Effector memory CD8-positive, alpha-beta T cell (primary cell): ENCODE measurements around the gene NDUFS5.
"Not testable (repeated sequence)": the region's sequence is repeated elsewhere in the genome, so short reads cannot be mapped to it uniquely, and the experiment has no call there.

Experiments used
- ATAC-seq: fragments of 150-1000 bp; cut with Tn5 transposase; replicated peaks from 2 replicates; pipeline ENCODE4 v1.10.0; 2021; ENCODE audit warnings: mild to moderate bottlenecking, moderate library complexity
- DNase-seq, 3 experiments: peaks; one replicate each; pipeline ENCODE4 v3.0.0; 2021
- H3K27ac Mint-ChIP-seq, 2 donors: one replicate each; pipeline ENCODE4 v1.8.0; 2022; ENCODE audit warnings: mild to moderate bottlenecking in 2 of 2, mixed read lengths in 2 of 2, moderate library complexity in 2 of 2
- H3K27me3 Mint-ChIP-seq, 2 donors: one replicate each; pipeline ENCODE4 v1.8.0; 2022; ENCODE audit warnings: mixed read lengths in 2 of 2
- H3K36me3 Mint-ChIP-seq: one replicate; pipeline ENCODE4 v1.8.0; 2022; ENCODE audit warnings: mild to moderate bottlenecking, moderate library complexity, mixed read lengths; ENCODE audit not compliant: insufficient read depth
- H3K4me1 Mint-ChIP-seq, 2 donors: one replicate each; pipeline ENCODE4 v1.8.0; 2022; ENCODE audit warnings: low read depth in 2 of 2, mixed read lengths in 2 of 2
- H3K4me3 Mint-ChIP-seq, 2 donors: one replicate each; pipeline ENCODE4 v1.8.0; 2022; ENCODE audit warnings: mild to moderate bottlenecking in 2 of 2, mixed read lengths in 2 of 2, moderate library complexity in 2 of 2
- H3K9me3 Mint-ChIP-seq, 2 donors: one replicate each; pipeline ENCODE4 v1.8.0; 2022; ENCODE audit warnings: mixed read lengths in 2 of 2
- total RNA-seq, 9 experiments: gene quantifications; one replicate each; lab custom pipeline; 2026; lab: John Stamatoyannopoulos, UW

The NDUFS5 gene
- 36.2 to 102 (median 79.2) reads per million in 9 experiments for total RNA-seq

- Mint-ChIP-seq H3K27me3 (peaks cover 0 to 9% of the 10 kb centered on the region in 2 donors), H3K9me3 (no peaks in the 10 kb centered on the region), H3K4me1 (peaks cover 14 to 30% of the 10 kb centered on the region in 2 donors), H3K27ac (peak within 1 kb of the TSS; percentile 88 to 95), H3K4me3 (peak within 1 kb of the TSS; percentile 88 to 96), H3K36me3 (peaks cover 51% of the 10 kb centered on the region)
- peak; percentile 88 for ATAC-seq
- DNase-seq: peak; percentile 67 to 74 (median 69)
These were observed at the start of gene NDUFS5 for GRCh38 chr1:39026051-39026865. Gene NDUFS5, plus strand, starts transcription at chr1:39026350. Its CDS starts 2,375 bp downstream, at chr1:39028725.

GRCh38 chr1:38977399-38978244, 48.5 kb upstream of the NDUFS5 start:
- peak; percentile 81 for ATAC-seq
- not testable (repeated sequence) for H3K4me1 Mint-ChIP-seq, H3K27me3 Mint-ChIP-seq, H3K9me3 Mint-ChIP-seq, H3K36me3 Mint-ChIP-seq
- DNase-seq: peak; percentile 53 to 54 (median 54)
- H3K27ac Mint-ChIP-seq: peak overlapping the region in 1 of 2 donors; percentile 55
- H3K4me3 Mint-ChIP-seq: peak overlapping the region; percentile 46 to 47

GRCh38 chr1:38978245-38978542, 48.0 kb upstream of the NDUFS5 start:
- H3K27me3 Mint-ChIP-seq, H3K9me3 Mint-ChIP-seq, H3K36me3 Mint-ChIP-seq, ATAC-seq, H3K27ac Mint-ChIP-seq, H3K4me1 Mint-ChIP-seq: not testable (repeated sequence)
- DNase-seq: peak in 1 of 3 experiments; percentile 10
- peak overlapping the region in 1 of 2 donors; percentile 46 for H3K4me3 Mint-ChIP-seq

DNA sequence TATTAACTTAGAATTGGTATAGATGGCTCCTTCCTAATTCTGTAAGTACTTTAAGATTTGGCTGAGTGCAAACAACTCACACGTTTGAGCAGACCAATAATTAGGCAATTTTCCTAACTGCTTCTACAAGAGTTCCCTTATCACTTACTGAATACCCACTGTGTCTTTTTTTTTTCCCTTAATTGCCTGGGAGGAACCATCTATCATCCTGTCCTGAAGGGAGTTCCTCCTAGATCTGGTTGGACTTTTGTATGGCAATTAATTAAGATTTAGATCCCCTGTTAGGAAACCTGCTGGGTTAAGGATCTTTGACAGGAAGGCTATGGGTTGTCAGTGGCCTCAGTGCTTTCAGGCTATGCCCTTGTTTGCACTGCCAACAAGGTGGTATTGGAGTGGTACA, 46.8 kb upstream of the NDUFS5 start:
- H3K4me3 Mint-ChIP-seq, ATAC-seq, H3K9me3 Mint-ChIP-seq, H3K27me3 Mint-ChIP-seq, DNase-seq, H3K36me3 Mint-ChIP-seq, H3K27ac Mint-ChIP-seq, H3K4me1 Mint-ChIP-seq: not testable (repeated sequence)

- no peak for ATAC-seq
- DNase-seq: no peak
- Mint-ChIP-seq H3K36me3 (peaks cover 38% of the 10 kb centered on the region), H3K4me3 (peak overlapping the region; percentile 75 to 80), H3K27me3 (peaks cover 12 to 17% of the 10 kb centered on the region in 2 donors), H3K27ac (peak overlapping the region; percentile 89 to 94), H3K4me1 (peaks cover 21 to 28% of the 10 kb centered on the region in 2 donors), H3K9me3 (no peaks in the 10 kb centered on the region)
These were observed 36.2 kb upstream of the NDUFS5 start for GRCh38 chr1:38989979-38990378.

DNA sequence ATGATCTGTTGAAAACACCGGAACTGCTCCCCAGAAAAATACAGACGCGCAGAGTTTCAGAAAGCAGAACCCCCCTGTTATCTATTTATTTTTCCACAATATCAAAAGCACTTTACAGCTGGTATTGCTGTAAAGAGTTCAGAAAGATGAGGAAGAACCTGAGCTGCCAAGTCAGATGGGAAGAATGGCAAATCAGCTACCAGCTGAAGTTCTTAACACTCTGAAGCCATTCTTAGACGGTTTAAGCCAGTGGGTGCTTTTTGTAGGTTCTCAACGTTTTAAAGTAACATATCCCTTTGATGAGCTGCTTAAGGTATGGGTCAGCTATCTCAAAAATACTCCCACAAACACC, 35.8 kb upstream of the NDUFS5 start:
- no peak for DNase-seq
- ATAC-seq: peak; percentile 3
- H3K36me3 Mint-ChIP-seq: peaks cover 42% of the 10 kb centered on the region
- H3K9me3 Mint-ChIP-seq: no peaks in the 10 kb centered on the region
- peak overlapping the region; percentile 75 to 80 for H3K4me3 Mint-ChIP-seq
- H3K27me3 Mint-ChIP-seq: peaks cover 11 to 14% of the 10 kb centered on the region in 2 donors
- peaks cover 24 to 32% of the 10 kb centered on the region in 2 donors for H3K4me1 Mint-ChIP-seq
- peak overlapping the region; percentile 89 to 94 for H3K27ac Mint-ChIP-seq

DNA sequence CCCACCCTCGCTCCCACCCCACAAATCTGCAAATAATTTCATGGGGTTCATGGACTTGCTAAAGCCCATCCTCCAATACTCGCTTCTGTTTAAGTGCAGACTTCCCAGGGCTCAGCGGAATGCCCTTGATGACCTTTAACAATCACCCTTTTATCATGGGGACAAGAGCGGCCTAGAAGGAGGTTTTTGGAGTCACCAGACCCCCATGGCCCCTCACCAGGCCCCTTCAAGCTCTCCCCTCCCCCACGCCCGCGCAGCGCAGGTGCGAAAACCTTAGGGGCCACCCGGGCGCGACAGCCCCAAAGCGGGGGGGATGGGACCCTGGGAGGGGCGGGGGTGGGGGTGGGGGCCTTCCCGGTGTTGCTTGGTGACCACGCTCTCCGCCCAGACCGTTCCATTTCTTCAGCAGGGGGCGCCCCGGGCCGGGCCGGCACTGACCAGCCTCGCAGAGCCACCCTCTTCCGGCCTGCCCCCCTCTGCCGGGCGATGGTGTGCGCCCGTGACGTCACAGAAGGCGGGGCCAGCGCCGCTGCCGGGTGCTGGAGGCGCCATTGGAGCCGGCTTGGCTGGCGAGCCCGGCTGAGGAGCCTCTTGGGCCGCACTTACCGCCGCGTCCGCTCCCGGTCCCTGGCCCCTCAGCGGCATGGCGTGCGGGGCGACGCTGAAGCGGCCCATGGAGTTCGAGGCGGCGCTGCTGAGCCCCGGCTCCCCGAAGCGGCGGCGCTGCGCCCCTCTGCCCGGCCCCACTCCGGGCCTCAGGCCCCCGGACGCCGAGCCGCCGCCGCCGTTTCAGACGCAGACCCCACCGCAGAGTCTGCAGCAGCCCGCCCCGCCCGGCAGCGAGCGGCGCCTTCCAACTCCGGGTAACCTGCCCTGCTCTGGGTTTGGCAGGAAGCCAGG, 35.2 kb upstream of the NDUFS5 start, which contains the start of gene AKIRIN1:
TSS of gene AKIRIN1 (plus strand) at position 539 of the 900 bp plus-strand sequence. CDS start at position 644, 105 bp downstream.
- peak; percentile 93 for ATAC-seq
- Mint-ChIP-seq H3K9me3 (no peaks in the 10 kb centered on the region), H3K4me3 (peak within 1 kb of the TSS; percentile 75 to 80), H3K36me3 (peaks cover 42% of the 10 kb centered on the region), H3K27me3 (peaks cover 6 to 8% of the 10 kb centered on the region in 2 donors), H3K4me1 (peaks cover 27 to 37% of the 10 kb centered on the region in 2 donors), H3K27ac (peak within 1 kb of the TSS; percentile 89 to 94)
- DNase-seq: peak; percentile 91 to 95 (median 94)

GRCh38 chr1:38991638-38992411, 34.3 kb upstream of the NDUFS5 start:
- peak overlapping the region; percentile 53 to 63 for H3K27ac Mint-ChIP-seq
- H3K9me3 Mint-ChIP-seq: no peaks in the 10 kb centered on the region
- ATAC-seq (no peak), DNase-seq (no peak)
- H3K4me1 Mint-ChIP-seq: peaks cover 35 to 46% of the 10 kb centered on the region in 2 donors
- no peaks in the 10 kb centered on the region for H3K27me3 Mint-ChIP-seq
- peaks cover 42% of the 10 kb centered on the region for H3K36me3 Mint-ChIP-seq
- H3K4me3 Mint-ChIP-seq: peak overlapping the region; percentile 75 to 76

DNA sequence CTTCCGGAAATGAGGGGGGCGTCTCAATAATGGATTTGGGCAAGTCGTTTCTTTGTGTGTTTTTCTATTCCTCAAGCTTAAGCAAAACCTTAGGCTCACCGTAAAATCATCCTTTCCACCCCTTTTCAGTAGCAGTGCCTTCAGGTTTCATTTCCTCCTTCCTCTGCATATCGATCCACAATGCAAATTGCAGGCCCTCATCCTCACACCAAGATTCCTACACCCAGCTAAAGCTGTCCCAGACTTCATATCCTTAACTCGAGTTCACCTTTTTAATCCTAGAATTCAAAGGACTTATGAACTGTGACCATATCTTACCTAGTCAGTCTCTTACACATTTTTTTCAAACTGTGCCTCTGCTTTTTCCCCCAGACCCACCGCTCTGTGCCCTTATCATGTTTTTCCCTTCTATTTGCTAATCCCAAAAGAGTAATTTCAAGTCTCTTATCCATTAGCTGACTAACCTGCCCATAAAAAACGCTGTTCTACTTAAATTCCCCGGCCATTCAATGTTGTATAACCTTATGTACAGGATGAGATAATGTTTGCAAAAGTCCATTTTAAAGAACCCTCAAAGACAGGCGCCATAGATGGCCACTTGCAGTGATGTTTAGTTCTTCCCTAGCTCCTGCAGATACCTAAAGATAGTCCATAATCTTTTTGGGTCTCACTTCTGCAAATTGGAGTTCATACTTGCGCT, 33.6 kb upstream of the NDUFS5 start:
- ATAC-seq: no peak
- peaks cover 40 to 53% of the 10 kb centered on the region in 2 donors for H3K4me1 Mint-ChIP-seq

DNA sequence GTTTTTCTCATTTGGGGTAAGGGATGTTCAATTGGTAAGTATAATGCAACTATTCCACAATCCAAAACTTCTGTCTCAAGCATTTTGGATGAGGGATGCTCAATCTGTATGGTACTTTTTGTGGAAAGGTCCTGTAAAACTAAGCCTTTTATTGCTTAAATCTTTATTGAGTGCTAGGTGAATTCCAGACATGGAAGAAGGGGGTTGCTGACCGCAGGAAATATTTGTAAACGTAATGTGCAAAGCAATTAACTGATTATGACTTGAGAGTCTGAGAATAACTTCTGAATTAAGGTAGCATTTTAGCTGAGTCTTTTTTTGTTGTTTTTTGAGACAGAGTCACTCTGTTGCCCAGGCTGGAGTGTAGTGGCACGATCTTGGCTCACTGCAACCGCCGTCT, 32.0 kb upstream of the NDUFS5 start:
- no peak for ATAC-seq
- Mint-ChIP-seq H3K9me3 (no peaks in the 10 kb centered on the region), H3K4me1 (peaks cover 44 to 64% of the 10 kb centered on the region in 2 donors), H3K4me3 (no peak overlapping the region), H3K27ac (peak overlapping the region in 1 of 2 donors; percentile 82), H3K27me3 (no peaks in the 10 kb centered on the region), H3K36me3 (peaks cover 60% of the 10 kb centered on the region)
- no peak for DNase-seq

More for the DNA sequence above, 33.6 kb upstream of the NDUFS5 start:
- DNase-seq: no peak
- no peaks in the 10 kb centered on the region for H3K27me3 Mint-ChIP-seq
- H3K9me3 Mint-ChIP-seq: no peaks in the 10 kb centered on the region
- H3K4me3 Mint-ChIP-seq: peak overlapping the region; percentile 75 to 76
- peak overlapping the region; percentile 53 to 63 for H3K27ac Mint-ChIP-seq
- peaks cover 45% of the 10 kb centered on the region for H3K36me3 Mint-ChIP-seq

DNA sequence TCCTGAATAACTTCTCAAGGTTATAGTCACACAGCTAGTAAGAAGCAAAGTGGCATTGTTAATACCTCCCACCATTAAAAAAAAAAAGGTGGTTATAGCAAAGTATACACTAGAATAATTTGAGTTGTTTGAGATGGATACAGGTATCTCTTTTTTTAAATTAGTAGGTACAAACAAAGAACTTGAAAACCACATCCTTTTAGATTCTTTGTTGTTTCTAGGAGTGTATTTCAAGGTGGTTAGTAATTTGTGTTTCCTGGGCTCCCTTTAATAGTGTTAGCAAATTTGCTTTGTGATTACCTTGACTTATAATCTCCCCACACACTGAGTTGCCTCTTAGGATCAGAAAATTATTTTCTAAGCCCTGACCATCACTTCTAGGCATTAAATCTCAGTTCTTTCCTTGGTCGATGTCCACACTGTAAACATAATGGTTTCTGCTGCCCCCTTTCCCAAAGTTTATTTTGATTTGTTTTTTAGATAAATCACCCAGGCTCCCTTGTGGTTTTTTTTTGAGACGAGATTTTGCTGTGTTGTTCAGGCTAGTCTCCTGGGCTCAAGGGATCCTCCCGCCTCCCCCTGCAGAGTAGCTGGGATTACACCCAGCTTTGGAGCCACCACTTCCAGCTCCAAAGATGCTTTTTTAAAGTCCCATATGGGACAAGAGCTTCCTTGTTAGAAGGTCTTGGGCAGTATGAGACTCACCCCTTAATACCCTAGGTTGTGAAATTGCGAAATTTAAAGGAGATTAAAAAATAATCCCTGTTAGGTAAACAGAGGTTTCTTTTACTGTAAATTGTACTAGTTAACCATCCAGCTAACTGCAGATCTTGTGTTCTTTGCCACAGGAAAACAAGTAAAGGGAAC, 28.9 kb upstream of the NDUFS5 start:
- DNase-seq (no peak), ATAC-seq (peak; percentile 79)
- Mint-ChIP-seq H3K27ac (peak overlapping the region; percentile 82 to 89), H3K36me3 (peaks cover 80% of the 10 kb centered on the region), H3K4me3 (peak overlapping the region; percentile 64 to 75), H3K4me1 (peaks cover 38 to 61% of the 10 kb centered on the region in 2 donors), H3K9me3 (no peaks in the 10 kb centered on the region), H3K27me3 (no peaks in the 10 kb centered on the region)
